K562 (cell line): ENCODE data around the gene FN3KRP. TPM values are rescaled to one million over a fixed set of nuclear protein-coding genes. Genes with fewer than 3 reads are reported as not detected.

Source experiments
- ATF7 ChIP-seq: fragments of 450-650 bp; IDR thresholded peaks from 2 replicates; pipeline ENCODE4 v1.7.1; 2014; ENCODE audit warnings: mild to moderate bottlenecking, moderate library complexity
- CBFA2T3 ChIP-seq: fragments of 450-650 bp; IDR thresholded peaks from 2 replicates; pipeline ENCODE4 v1.6.1; 2017
- CCNT2 ChIP-seq: IDR thresholded peaks from 2 replicates; pipeline ENCODE4 v1.6.1; 2011; ENCODE audit warnings: borderline replicate concordance, low read depth, mild to moderate bottlenecking, moderate library complexity, mixed read lengths, low read length; ENCODE audit not compliant: insufficient read length; ENCODE audit errors: extremely low read depth
- CEBPG ChIP-seq, 3 experiments: fragments of 200-800 bp in 1 of 3; sonication (Bioruptor generic) in 1 of 3; sonication (generic) in 1 of 3; formaldehyde crosslinking in 1 of 3; IDR thresholded peaks in 2 of 3; conservative IDR thresholded peaks in 1 of 3; 2 replicates each; pipeline versions ENCODE4 v1.6.1 to v1.8.0; 2016 to 2022; ENCODE audit warnings: missing compliant biosample characterization in 2 of 3, missing genetic modification characterization in 2 of 3, mild to moderate bottlenecking in 1 of 3, missing genetic modification reagents in 1 of 3
- E2F8 ChIP-seq: fragments of 450-650 bp; IDR thresholded peaks from 2 replicates; pipeline ENCODE4 v1.7.1; 2018; ENCODE audit warnings: mild to moderate bottlenecking, low read depth; ENCODE audit not compliant: partially characterized antibody
- EGR1 ChIP-seq: fragments of 450-650 bp; conservative IDR thresholded peaks from 2 replicates; pipeline ENCODE4 v1.6.1; 2017; ENCODE audit warnings: mild to moderate bottlenecking
- GATA2 ChIP-seq: sonication (generic); formaldehyde crosslinking; IDR thresholded peaks from 2 replicates; pipeline ENCODE4 v1.4.0; 2020; ENCODE audit warnings: mild to moderate bottlenecking, missing genetic modification reagents
- KLF10 ChIP-seq: fragments of 250-450 bp; sonication (Bioruptor Pico); IDR thresholded peaks from 2 replicates; pipeline ENCODE4 v1.6.1; 2021; ENCODE audit warnings: matching md5 sums
- MCM3 ChIP-seq: fragments of 450-650 bp; IDR thresholded peaks from 2 replicates; pipeline ENCODE4 v1.6.1; 2016
- MXI1 ChIP-seq: IDR thresholded peaks from 2 replicates; pipeline ENCODE4 v1.6.1; 2011; ENCODE audit warnings: low read depth, mild to moderate bottlenecking, improper control_type of control experiment, low read length
- NCOA2 ChIP-seq, 2 experiments: fragments of 450-650 bp; IDR thresholded peaks; 2 replicates each; pipeline ENCODE4 v1.6.1; 2018; ENCODE audit warnings: mild to moderate bottlenecking in 2 of 2, moderate library complexity in 1 of 2; ENCODE audit not compliant: partially characterized antibody in 2 of 2
- RREB1 ChIP-seq: fragments of 250-450 bp; sonication (Bioruptor Pico); IDR thresholded peaks from 2 replicates; pipeline ENCODE4 v1.4.0; 2020
- SIN3A ChIP-seq, 2 experiments: fragments of 150-350 bp in 1 of 2; IDR thresholded peaks; 2 replicates each; pipeline ENCODE4 v1.6.1; 2011 to 2016; ENCODE audit warnings: borderline replicate concordance in 2 of 2, low read depth in 2 of 2, low read length in 2 of 2, mild to moderate bottlenecking in 2 of 2, moderate library complexity in 2 of 2; ENCODE audit not compliant: control insufficient read depth in 1 of 2
- SRSF7 ChIP-seq: fragments of 200-400 bp; formaldehyde crosslinking; optimal IDR thresholded peaks from 2 replicates; pipeline ENCODE3; 2017; ENCODE audit warnings: mild to moderate bottlenecking, low read depth, low read length
- SUPT5H ChIP-seq: fragments of 450-650 bp; IDR thresholded peaks from 2 replicates; pipeline ENCODE4 v1.6.1; 2016
- XRCC3 ChIP-seq: fragments of 450-650 bp; IDR thresholded peaks from 2 replicates; pipeline ENCODE4 v1.6.1; 2017; ENCODE audit warnings: mild to moderate bottlenecking, moderate library complexity
- ZNF316 ChIP-seq: fragments of 450-650 bp; IDR thresholded peaks from 2 replicates; pipeline ENCODE4 v1.6.1; 2016
- ZNF324 ChIP-seq: fragments of 250-450 bp; sonication (Bioruptor Pico); IDR thresholded peaks from 2 replicates; pipeline ENCODE4 v1.4.0; 2020; ENCODE audit warnings: mild to moderate bottlenecking
- ZNF77 ChIP-seq: fragments of 250-450 bp; sonication (Bioruptor Pico); IDR thresholded peaks from 2 replicates; pipeline ENCODE4 v1.5.0; 2020
- polyA plus RNA-seq, 8 experiments: library from polyadenylated mRNA; depleted of rRNA in 4 of 8; stranded (reverse) in 5 of 8; unstranded in 3 of 8; fragments of >200 nt; fragmentation: Nextera tagmentation in 2 of 8; fragmentation: Illumina TruSeq in 1 of 8; extraction: Ambion mirVana in 2 of 8; extraction: Trizol in 1 of 8; gene quantifications; 2 replicates each; pipeline versions ENCODE4 v1.2.1 to v1.2.3, GENCODE V29; 2011 to 2014; ENCODE audit warnings: inconsistent platforms in 1 of 8, missing spikeins in 1 of 8
- total RNA-seq, 7 experiments: library from RNA; depleted of rRNA in 6 of 7; stranded (reverse); fragments of >200 nt in 6 of 7; fragmentation: Illumina TruSeq in 2 of 7; extraction: Trizol in 2 of 7; gene quantifications; 2 replicates each; pipeline versions ENCODE4 v1.2.1 to v1.2.3, GENCODE V29; 2011 to 2021; ENCODE audit warnings: low replicate concordance in 1 of 7
- TF ChIP-seq, protein P1 (sequence below): sonication (generic); formaldehyde crosslinking; IDR thresholded peaks from 2 replicates; pipeline ENCODE4 v1.9.0; 2022; ENCODE audit warnings: mild to moderate bottlenecking, missing genetic modification reagents

Gene FN3KRP
- total and polyA plus RNA-seq, 9 of the 15 experiments (the other 6 are each of a cell fraction or from before 2014, with no cell fraction given), result 2.0 to 32.1 (median 24.9) TPM

DNA sequence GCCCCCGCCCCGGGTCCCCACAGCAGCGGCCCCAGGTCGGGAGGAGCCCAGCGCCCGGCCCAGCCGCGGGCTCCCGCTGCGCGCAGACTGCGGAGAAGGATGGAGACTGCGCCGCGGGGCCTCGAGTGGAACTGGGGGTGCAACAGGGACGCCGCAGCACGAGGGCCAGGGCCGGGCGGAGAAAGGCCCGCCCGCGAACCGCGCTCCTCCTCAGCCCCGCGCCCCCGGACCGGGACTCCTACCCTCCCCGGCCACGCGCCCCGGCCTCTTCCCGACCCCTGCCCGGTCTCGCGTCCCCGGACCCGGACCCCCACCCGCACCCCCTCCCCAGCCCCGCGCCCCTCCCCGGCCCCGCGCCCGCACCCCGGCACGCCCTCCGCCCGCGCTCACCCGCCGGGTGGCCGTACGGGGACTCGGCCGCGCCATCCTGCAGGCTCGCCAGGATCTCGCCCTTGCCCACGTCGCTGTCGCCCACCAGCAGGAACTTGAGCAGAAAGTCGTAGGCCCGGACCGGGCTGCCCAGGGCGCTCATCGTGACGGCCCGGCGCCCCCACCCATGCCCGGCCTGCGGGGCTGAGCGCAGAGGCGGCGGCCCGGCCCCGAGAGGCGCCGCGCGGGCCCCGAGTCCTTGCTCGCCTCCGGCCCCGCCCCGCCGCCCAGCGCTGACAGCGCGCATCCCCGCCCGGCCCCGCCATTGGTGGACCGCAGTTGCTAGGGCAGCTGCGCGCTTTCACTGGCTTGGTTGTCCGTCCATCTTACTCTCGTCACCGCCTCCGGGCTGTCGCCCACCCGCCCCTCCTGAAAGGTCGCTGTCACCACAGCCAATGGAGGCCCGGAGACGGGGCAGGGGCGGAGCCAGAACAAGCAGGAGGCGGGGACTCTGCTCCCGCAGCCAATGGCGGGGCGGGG is 18.2 kb upstream of the FN3KRP start, which contains the start of gene RAB40B (continued):
- no peak for TF ChIP-seq NCOA2 (IDR thresholded peaks at IDR 0.05; ENCODE audit: partially characterized antibody in 2 of 2)
- no peak for TF ChIP-seq CEBPG (CRISPR knock-in tag; IDR thresholded peaks at IDR 0.05)
- TF ChIP-seq CEBPG (tag; conservative IDR thresholded peaks at IDR 0.05 in 1 of 2, IDR thresholded peaks at IDR 0.05 in 1 of 2), result no peak
- no peak for TF ChIP-seq SUPT5H
- TF ChIP-seq XRCC3, result no peak
- no peak for TF ChIP-seq KLF10
- TF ChIP-seq RREB1, result no peak
- TF ChIP-seq MXI1, result peak; percentile 50; the same call in 1 of the 2 replicates
- no peak for TF ChIP-seq ZNF316
- TF ChIP-seq SIN3A (IDR thresholded peaks at IDR 0.05; ENCODE audit: borderline replicate concordance in 2 of 2, control insufficient read depth in 1 of 2, low read depth in 2 of 2, low read length in 2 of 2), result peak in 1 of 2 experiments; percentile 26; a peak in 1 of 4 replicates
- TF ChIP-seq, protein P1, sequence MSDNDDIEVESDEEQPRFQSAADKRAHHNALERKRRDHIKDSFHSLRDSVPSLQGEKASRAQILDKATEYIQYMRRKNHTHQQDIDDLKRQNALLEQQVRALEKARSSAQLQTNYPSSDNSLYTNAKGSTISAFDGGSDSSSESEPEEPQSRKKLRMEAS (CRISPR knock-in tag), result peak; percentile 52; the same call in 1 of the 2 replicates
- no peak for TF ChIP-seq SRSF7
- no peak for TF ChIP-seq ZNF77
- no peak for TF ChIP-seq CBFA2T3
- TF ChIP-seq EGR1, result peak; percentile 48; the same call in 1 of the 2 replicates
- no peak for TF ChIP-seq GATA2 (CRISPR knock-in tag)
- TF ChIP-seq CCNT2, result peak; percentile 28
- no peak for TF ChIP-seq ZNF324 (CRISPR knock-in tag)
- TF ChIP-seq ATF7, result peak; percentile 32; the same call in 1 of the 2 replicates
- TF ChIP-seq MCM3, result no peak
- no peak for TF ChIP-seq E2F8
